KMS-11 (cell line): ENCODE data around the gene AIP.
"Not testable (repeated sequence)": the region's sequence is repeated elsewhere in the genome, so short reads cannot be mapped to it uniquely, and the experiment has no call there.

Experiments used
- H2AFZ ChIP-seq: fragments of 200-600 bp; sonication (generic); 2 replicates; pipeline ENCODE4 v1.6.1; 2016; ENCODE audit warnings: antibody characterized with exemption, mixed run types, low read depth
- H3K27ac ChIP-seq: fragments of 200-600 bp; sonication (generic); 2 replicates; pipeline ENCODE4 v1.6.1; 2016; ENCODE audit warnings: mild to moderate bottlenecking, mixed run types
- H3K27me3 ChIP-seq: fragments of 200-600 bp; sonication (generic); 2 replicates; pipeline ENCODE4 v1.6.1; 2017; ENCODE audit warnings: mild to moderate bottlenecking, low read depth, mixed run types, moderate library complexity; ENCODE audit not compliant: insufficient read depth
- H3K36me3 ChIP-seq: fragments of 200-600 bp; sonication (generic); 2 replicates; pipeline ENCODE4 v1.6.1; 2017; ENCODE audit warnings: mild to moderate bottlenecking, mixed run types; ENCODE audit not compliant: insufficient read depth
- H3K4me1 ChIP-seq: fragments of 200-600 bp; sonication (generic); 2 replicates; pipeline ENCODE4 v1.6.1; 2016; ENCODE audit warnings: mild to moderate bottlenecking, low read depth, mixed run types; ENCODE audit not compliant: poor library complexity, severe bottlenecking
- H3K4me2 ChIP-seq: fragments of 200-600 bp; sonication (generic); 2 replicates; pipeline ENCODE4 v1.7.0; 2016; ENCODE audit warnings: mild to moderate bottlenecking, mixed run types
- H3K4me3 ChIP-seq: fragments of 200-600 bp; sonication (generic); IDR thresholded peaks from 2 replicates; pipeline ENCODE4 v1.6.1; 2017; ENCODE audit warnings: low read depth, low read length, mixed read lengths; ENCODE audit not compliant: insufficient read depth
- H3K79me2 ChIP-seq: fragments of 200-600 bp; sonication (generic); 2 replicates; pipeline ENCODE4 v1.6.1; 2016; ENCODE audit warnings: low read depth, mixed run types; ENCODE audit not compliant: insufficient read depth
- H3K9ac ChIP-seq: fragments of 200-600 bp; sonication (generic); 2 replicates; pipeline ENCODE4 v1.6.1; 2016; ENCODE audit warnings: mild to moderate bottlenecking, mixed run types
- H4K20me1 ChIP-seq: fragments of 200-600 bp; sonication (generic); 2 replicates; pipeline ENCODE4 v1.6.1; 2016; ENCODE audit warnings: mild to moderate bottlenecking, mixed run types; ENCODE audit not compliant: insufficient read depth
- CTCF ChIP-seq: fragments of 200-600 bp; sonication (generic); conservative IDR thresholded peaks from 2 replicates; pipeline ENCODE4 v1.6.1; 2017; ENCODE audit warnings: low read depth, mild to moderate bottlenecking, antibody characterized with exemption, low read length, moderate library complexity, mixed read lengths

Gene AIP

DNA sequence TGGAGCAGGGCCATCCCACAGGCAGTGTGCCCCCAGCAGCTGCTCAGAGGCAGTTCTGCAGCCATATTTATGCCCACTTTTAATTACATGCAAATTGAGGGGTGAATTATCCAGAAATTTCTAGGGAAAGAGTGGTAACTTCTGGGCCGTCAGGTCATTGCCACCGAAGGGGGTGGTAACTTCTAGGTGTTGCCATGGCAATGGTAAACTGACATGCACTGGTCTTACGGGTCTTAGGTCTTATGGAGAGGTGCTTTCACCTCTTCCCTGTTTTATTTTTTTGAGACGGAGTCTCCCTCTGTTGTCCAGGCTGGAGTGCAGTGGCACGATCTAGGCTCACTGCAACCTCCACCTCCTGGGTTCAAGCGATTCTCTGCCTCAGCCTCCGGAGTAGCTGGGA lies 9.9 kb upstream of the AIP start:
- no peaks in the 10 kb centered on the region for H4K20me1 ChIP-seq
- H2AFZ ChIP-seq, result no peak overlapping the region
- no peak overlapping the region for H3K4me2 ChIP-seq
- no peak overlapping the region for H3K4me3 ChIP-seq
- peaks cover 7% of the 10 kb centered on the region for H3K4me1 ChIP-seq
- no peak for TF ChIP-seq CTCF
- H3K9ac ChIP-seq, result no peak overlapping the region
- H3K27me3 ChIP-seq, result peaks cover 8% of the 10 kb centered on the region; the same call in 1 of the 2 replicates
- no peaks in the 10 kb centered on the region for H3K36me3 ChIP-seq
- no peak overlapping the region for H3K27ac ChIP-seq
- H3K79me2 ChIP-seq, result no peaks in the 10 kb centered on the region

DNA sequence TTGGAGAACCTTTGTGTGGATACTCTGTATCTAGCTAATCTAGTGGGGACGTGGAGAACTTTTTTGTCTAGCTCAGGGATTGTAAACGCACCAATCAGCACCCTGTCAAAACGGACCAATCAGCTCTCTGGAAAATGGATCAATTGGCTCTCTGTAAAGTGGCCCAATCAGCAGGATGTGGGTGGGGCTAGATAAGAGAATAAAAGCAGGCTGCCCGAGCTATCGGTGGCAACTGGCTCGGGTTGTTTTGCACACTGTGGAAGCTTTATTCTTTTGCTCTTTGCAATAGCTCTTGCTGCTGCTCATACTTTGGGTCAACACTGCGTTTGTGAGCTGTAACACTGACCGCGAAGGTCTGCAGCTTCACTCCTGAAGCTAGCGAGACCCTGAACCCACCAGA lies 6.1 kb upstream of the AIP start:
- not testable (repeated sequence) for H3K79me2 ChIP-seq, H3K27ac ChIP-seq, H3K9ac ChIP-seq, H3K36me3 ChIP-seq, H3K4me1 ChIP-seq, H2AFZ ChIP-seq, H3K4me3 ChIP-seq, H4K20me1 ChIP-seq, H3K4me2 ChIP-seq
- H3K27me3 ChIP-seq, result peaks cover 28% of the 10 kb centered on the region; the same call in 1 of the 2 replicates

DNA sequence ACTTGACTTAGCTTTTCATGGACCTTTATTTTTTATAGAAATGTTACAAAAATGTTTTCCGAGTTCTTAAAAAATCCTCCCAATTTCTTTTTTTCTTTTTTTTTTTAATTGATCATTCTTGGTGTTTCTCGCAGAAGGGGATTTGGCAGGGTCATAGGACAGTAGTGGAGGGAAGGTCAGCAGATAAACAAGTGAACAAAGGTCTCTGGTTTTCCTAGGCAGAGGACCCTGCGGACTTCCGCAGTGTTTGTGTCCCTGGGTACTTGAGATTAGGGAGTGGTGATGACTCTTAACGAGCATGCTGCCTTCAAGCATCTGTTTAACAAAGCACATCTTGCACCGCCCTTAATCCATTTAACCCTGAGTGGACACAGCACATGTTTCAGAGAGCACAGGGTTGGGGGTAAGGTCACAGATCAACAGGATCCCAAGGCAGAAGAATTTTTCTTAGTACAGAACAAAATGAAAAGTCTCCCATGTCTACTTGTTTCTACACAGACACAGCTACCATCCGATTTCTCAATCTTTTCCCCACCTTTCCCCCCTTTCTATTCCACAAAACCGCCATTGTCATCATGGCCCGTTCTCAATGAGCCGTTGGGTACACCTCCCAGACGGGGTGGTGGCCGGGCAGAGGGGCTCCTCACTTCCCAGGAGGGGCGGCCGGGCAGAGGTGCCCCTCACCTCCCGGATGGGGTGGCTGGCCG lies 5.3 kb upstream of the AIP start:
- H2AFZ ChIP-seq, H3K4me1 ChIP-seq, H3K79me2 ChIP-seq, H4K20me1 ChIP-seq, H3K4me2 ChIP-seq, H3K9ac ChIP-seq, H3K4me3 ChIP-seq, H3K36me3 ChIP-seq, H3K27ac ChIP-seq: not testable (repeated sequence)
- H3K27me3 ChIP-seq, result peaks cover 28% of the 10 kb centered on the region; the same call in 1 of the 2 replicates

GRCh38 chr11:67482275-67482826 lies 475 bp upstream of the AIP start:
- Histone ChIP-seq H3K36me3 (no peaks in the 10 kb centered on the region), H3K4me3 (no peak overlapping the region), H3K27ac (no peak overlapping the region), H3K79me2 (no peaks in the 10 kb centered on the region), H3K4me2 (peak overlapping the region; percentile 77), H4K20me1 (no peaks in the 10 kb centered on the region), H3K9ac (peak overlapping the region; percentile 51; the same call in 1 of the 2 replicates), H3K27me3 (peaks cover 20% of the 10 kb centered on the region; the same call in 1 of the 2 replicates), H2AFZ (peak overlapping the region; percentile 88), H3K4me1 (peaks cover 7% of the 10 kb centered on the region)
- TF ChIP-seq CTCF, result no peak

DNA sequence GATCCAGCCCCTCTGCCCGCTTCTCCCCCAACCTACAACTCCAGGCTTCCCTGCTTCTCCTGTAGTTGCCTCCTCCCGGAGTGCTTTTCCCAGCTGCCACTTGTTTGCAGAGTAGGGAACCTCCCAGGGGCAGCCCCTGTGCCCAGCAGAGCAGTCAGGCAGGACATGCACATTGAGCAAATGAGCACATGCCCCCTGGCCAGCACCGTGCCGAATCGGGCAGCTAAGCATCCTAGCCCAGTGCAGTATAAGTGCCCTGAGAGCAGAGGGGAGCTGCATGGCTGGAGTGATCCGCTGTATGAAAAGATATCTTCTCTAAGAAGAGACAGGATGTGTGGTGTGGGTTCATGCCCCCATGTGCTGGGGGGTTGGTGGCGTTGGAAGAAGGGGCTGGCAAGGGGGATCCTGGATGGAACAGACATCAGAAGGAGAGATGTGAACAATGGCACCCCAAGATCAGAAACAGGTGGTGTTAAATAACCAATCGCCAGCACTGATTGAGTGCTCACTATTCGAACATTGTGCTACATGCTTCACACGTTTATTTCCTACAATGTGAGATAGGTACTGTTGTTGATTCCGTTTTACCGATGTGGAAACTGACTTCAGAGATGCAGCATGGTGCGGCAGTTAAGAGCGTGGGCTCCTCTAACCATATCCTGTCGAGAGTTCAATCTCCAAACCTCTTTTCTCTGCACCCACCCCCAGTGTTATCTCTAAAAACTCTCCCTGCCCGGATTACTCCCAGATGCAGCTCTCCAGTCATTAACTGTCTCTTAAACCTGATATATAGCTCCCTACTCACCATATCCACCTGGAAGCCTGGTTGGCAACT lies 1.2 kb downstream of the AIP start:
- Histone ChIP-seq H3K4me1 (peaks cover 7% of the 10 kb centered on the region), H4K20me1 (no peaks in the 10 kb centered on the region), H3K27ac (no peak overlapping the region), H2AFZ (no peak overlapping the region), H3K79me2 (no peaks in the 10 kb centered on the region), H3K36me3 (no peaks in the 10 kb centered on the region), H3K4me2 (peak overlapping the region; percentile 77), H3K27me3 (peaks cover 10% of the 10 kb centered on the region; the same call in 1 of the 2 replicates), H3K4me3 (no peak overlapping the region), H3K9ac (no peak overlapping the region)
- no peak for TF ChIP-seq CTCF
